OCI-LY1 (cell line): ENCODE measurements around the gene PPCDC.

Source experiments
- H2AFZ ChIP-seq: fragments of 200-600 bp; sonication (generic), shearing (Covaris generic); 2 replicates; pipeline ENCODE4 v1.6.0; 2014; ENCODE audit warnings: antibody characterized with exemption, mild to moderate bottlenecking, low read length
- H3F3A ChIP-seq: fragments of 200-600 bp; sonication (generic), shearing (Covaris generic); 2 replicates; pipeline ENCODE4 v1.6.0; 2014; ENCODE audit warnings: mild to moderate bottlenecking, antibody characterized with exemption, low read length, moderate library complexity; ENCODE audit not compliant: insufficient read depth
- H3K27ac ChIP-seq: fragments of 200-600 bp; sonication (generic); 2 replicates; pipeline ENCODE4 v1.5.1; 2014; ENCODE audit warnings: low read length, mixed run types, mild to moderate bottlenecking, low read depth; ENCODE audit not compliant: poor library complexity, severe bottlenecking
- H3K27me3 ChIP-seq: fragments of 200-600 bp; sonication (generic); 2 replicates; pipeline ENCODE4 v1.6.0; 2014; ENCODE audit warnings: antibody characterized with exemption, mild to moderate bottlenecking, low read length, moderate library complexity; ENCODE audit not compliant: insufficient read depth
- H3K36me3 ChIP-seq: fragments of 200-600 bp; sonication (generic); 2 replicates; pipeline ENCODE4 v1.6.1; 2014; ENCODE audit warnings: mild to moderate bottlenecking, antibody characterized with exemption, low read length, moderate library complexity, mixed read lengths; ENCODE audit not compliant: insufficient read depth
- H3K4me1 ChIP-seq: fragments of 200-600 bp; sonication (generic); 2 replicates; pipeline ENCODE4 v1.5.1; 2014; ENCODE audit warnings: mild to moderate bottlenecking, low read length, moderate library complexity; ENCODE audit not compliant: insufficient read depth, severe bottlenecking
- H3K4me2 ChIP-seq: fragments of 200-600 bp; sonication (generic), shearing (Covaris generic); 2 replicates; pipeline ENCODE4 v1.6.1; 2014; ENCODE audit warnings: low read length
- H3K4me3 ChIP-seq: fragments of 200-600 bp; sonication (generic); 2 replicates; pipeline ENCODE4 v1.5.1; 2014; ENCODE audit warnings: low read length, low read depth, mild to moderate bottlenecking, mixed read lengths; ENCODE audit not compliant: poor library complexity, severe bottlenecking
- H3K79me2 ChIP-seq: fragments of 200-600 bp; shearing (Covaris generic); 2 replicates; pipeline ENCODE4 v1.6.1; 2016; ENCODE audit warnings: mixed run types, low read length, mixed read lengths; ENCODE audit not compliant: insufficient read depth
- H3K9ac ChIP-seq: fragments of 200-600 bp; sonication (generic), shearing (Covaris generic); 2 replicates; pipeline ENCODE4 v1.6.1; 2014; ENCODE audit warnings: mild to moderate bottlenecking, low read length, mixed read lengths
- H3K9me2 ChIP-seq: fragments of 200-600 bp; sonication (generic), shearing (Covaris generic); 2 replicates; pipeline ENCODE4 v1.6.1; 2014; ENCODE audit warnings: low read depth, mild to moderate bottlenecking, low read length, mixed read lengths
- H3K9me3 ChIP-seq: fragments of 200-600 bp; shearing (Covaris generic); 2 replicates; pipeline ENCODE4 v1.6.1; 2014; ENCODE audit warnings: low read length, mixed read lengths
- H4K20me1 ChIP-seq: fragments of 200-600 bp; sonication (generic), shearing (Covaris generic); 2 replicates; pipeline ENCODE4 v1.6.0; 2016; ENCODE audit warnings: mild to moderate bottlenecking, low read length; ENCODE audit not compliant: insufficient read depth
- EZH2 ChIP-seq: fragments of 200-600 bp; sonication (generic), shearing (Covaris generic); IDR thresholded peaks from 2 replicates; pipeline ENCODE4 v1.8.0; 2017; ENCODE audit warnings: borderline replicate concordance, mixed run types, mild to moderate bottlenecking, antibody characterized with exemption, low read length, moderate library complexity, mixed read lengths
- TF ChIP-seq, protein P1 (sequence below): fragments of 200-600 bp; sonication (generic), shearing (Covaris generic); IDR thresholded peaks from 2 replicates; pipeline ENCODE4 v1.5.1; 2017; ENCODE audit warnings: mild to moderate bottlenecking, antibody characterized with exemption, low read length, moderate library complexity, mixed read lengths

Gene PPCDC

DNA sequence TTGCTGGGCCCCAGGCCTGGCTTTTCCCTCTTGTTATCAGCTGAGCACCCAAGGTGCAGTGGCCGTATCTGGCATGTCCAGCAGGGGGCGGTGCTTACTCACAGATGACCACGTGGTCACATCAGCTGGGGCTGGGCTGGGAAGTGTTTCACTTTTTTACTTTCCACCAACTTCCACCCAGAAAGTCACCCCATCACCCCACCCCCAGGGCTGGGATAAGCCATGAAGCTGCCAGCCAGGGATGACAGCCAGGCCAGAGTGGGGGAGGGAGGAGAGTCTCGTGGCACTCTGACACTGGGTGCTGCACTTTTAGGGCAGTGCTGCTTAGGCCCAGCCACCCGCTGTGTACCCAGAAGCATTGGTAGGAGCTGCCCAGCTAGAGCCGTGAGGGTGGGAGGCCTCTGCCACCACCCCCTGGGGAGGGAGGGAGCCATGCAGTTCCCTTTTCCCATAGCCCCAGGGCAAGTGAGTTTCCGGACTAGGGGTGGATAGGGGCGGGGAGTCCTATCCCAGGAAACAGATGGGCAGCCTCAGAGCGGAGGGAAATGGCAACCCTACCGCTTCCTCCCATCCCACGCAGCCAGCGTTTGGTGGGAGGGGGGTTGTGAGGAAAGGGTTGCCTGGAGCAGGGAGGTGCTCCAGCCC, 6.1 kb downstream of the PPCDC start:
- peak overlapping the region; percentile 36; the same call in 1 of the 2 replicates for H3K9ac ChIP-seq
- H2AFZ ChIP-seq: no peak overlapping the region
- no peaks in the 10 kb centered on the region for H3K9me3 ChIP-seq
- H3K27me3 ChIP-seq: no peaks in the 10 kb centered on the region
- peak overlapping the region; percentile 43 for H3K4me2 ChIP-seq
- H3K4me1 ChIP-seq: peaks cover 25% of the 10 kb centered on the region
- no peak overlapping the region for H3K27ac ChIP-seq
- peak overlapping the region; percentile 11 for H3K4me3 ChIP-seq
- H3F3A ChIP-seq: no peaks in the 10 kb centered on the region
- no peaks in the 10 kb centered on the region for H3K9me2 ChIP-seq
- peaks cover 29% of the 10 kb centered on the region for H3K36me3 ChIP-seq
- no peak for TF ChIP-seq EZH2
- TF ChIP-seq, protein P1, sequence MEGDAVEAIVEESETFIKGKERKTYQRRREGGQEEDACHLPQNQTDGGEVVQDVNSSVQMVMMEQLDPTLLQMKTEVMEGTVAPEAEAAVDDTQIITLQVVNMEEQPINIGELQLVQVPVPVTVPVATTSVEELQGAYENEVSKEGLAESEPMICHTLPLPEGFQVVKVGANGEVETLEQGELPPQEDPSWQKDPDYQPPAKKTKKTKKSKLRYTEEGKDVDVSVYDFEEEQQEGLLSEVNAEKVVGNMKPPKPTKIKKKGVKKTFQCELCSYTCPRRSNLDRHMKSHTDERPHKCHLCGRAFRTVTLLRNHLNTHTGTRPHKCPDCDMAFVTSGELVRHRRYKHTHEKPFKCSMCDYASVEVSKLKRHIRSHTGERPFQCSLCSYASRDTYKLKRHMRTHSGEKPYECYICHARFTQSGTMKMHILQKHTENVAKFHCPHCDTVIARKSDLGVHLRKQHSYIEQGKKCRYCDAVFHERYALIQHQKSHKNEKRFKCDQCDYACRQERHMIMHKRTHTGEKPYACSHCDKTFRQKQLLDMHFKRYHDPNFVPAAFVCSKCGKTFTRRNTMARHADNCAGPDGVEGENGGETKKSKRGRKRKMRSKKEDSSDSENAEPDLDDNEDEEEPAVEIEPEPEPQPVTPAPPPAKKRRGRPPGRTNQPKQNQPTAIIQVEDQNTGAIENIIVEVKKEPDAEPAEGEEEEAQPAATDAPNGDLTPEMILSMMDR: peak; percentile 93
- H3K79me2 ChIP-seq: no peaks in the 10 kb centered on the region
- H4K20me1 ChIP-seq: no peaks in the 10 kb centered on the region

DNA sequence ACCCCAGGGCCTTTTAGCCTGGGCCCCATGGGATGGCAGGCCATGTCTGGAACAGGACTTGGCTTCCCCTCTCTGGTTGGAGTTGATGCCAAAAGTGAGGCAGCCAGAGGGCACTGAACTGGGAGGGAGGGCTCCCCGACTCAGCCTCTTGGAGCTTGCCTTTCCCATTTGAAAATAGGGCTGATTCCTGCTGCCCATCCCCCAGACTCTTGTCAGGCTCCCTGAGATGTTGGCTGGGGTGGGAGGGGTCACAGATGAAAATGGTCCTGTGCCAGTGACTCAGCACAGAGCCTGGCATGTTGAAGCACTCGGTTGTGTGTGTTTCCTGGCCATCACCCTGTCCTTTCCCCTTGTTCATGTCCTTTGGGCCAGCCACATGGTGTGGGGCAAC, 6.6 kb downstream of the PPCDC start:
- Histone ChIP-seq H3K36me3 (peaks cover 30% of the 10 kb centered on the region), H2AFZ (no peak overlapping the region), H3K9me2 (no peaks in the 10 kb centered on the region), H3K9ac (no peak overlapping the region), H3K4me2 (peak overlapping the region; percentile 43; the same call in 1 of the 2 replicates), H3K4me1 (peaks cover 20% of the 10 kb centered on the region), H3K4me3 (no peak overlapping the region), H3F3A (no peaks in the 10 kb centered on the region), H4K20me1 (no peaks in the 10 kb centered on the region), H3K9me3 (no peaks in the 10 kb centered on the region), H3K79me2 (no peaks in the 10 kb centered on the region), H3K27ac (no peak overlapping the region), H3K27me3 (no peaks in the 10 kb centered on the region)
- no peak for TF ChIP-seq EZH2
- TF ChIP-seq, protein P1: no peak

DNA sequence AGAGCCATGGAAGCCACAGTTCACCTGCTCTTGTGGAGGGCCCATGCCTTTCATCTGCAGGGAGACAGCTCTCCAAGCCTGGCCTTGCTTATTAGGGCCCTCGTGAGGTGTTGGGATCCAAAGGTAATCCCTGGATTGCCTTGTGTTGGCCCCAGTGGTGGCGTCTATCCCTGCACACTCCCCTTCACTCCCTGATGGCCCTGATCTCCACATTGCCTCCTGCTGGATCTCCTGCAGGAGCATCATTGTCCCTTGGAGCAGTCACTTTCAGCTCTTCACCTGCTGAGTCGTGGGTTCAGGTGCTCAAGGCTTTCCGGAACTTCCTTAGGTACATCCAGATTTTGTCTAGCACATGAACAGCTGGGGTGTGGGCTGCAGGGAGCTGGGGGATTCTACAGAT, 7.0 kb downstream of the PPCDC start:
- H3K4me2 ChIP-seq: no peak overlapping the region
- H3K4me3 ChIP-seq: no peak overlapping the region
- no peaks in the 10 kb centered on the region for H3K9me2 ChIP-seq
- no peak overlapping the region for H2AFZ ChIP-seq
- no peaks in the 10 kb centered on the region for H3K79me2 ChIP-seq
- H3K27ac ChIP-seq: no peak overlapping the region
- no peaks in the 10 kb centered on the region for H3K9me3 ChIP-seq
- no peaks in the 10 kb centered on the region for H3K27me3 ChIP-seq
- H3K36me3 ChIP-seq: peaks cover 32% of the 10 kb centered on the region
- no peak for TF ChIP-seq EZH2
- TF ChIP-seq, protein P1: no peak
- no peak overlapping the region for H3K9ac ChIP-seq
- no peaks in the 10 kb centered on the region for H3F3A ChIP-seq
- no peaks in the 10 kb centered on the region for H4K20me1 ChIP-seq
- peaks cover 16% of the 10 kb centered on the region for H3K4me1 ChIP-seq
